HepG2 (cell line): ENCODE data around the gene STX5. TPM values are rescaled to one million over a fixed set of nuclear protein-coding genes. Genes with fewer than 3 reads are reported as not detected.

Experiments
- CREBL2 ChIP-seq: sonication (generic); formaldehyde crosslinking; IDR thresholded peaks from 2 replicates; pipeline ENCODE4 v1.8.1; 2023; ENCODE audit warnings: missing genetic modification reagents, mild to moderate bottlenecking, borderline replicate concordance
- ESRRA ChIP-seq: sonication (generic); formaldehyde crosslinking; IDR thresholded peaks from 2 replicates; pipeline ENCODE4 v1.5.1; 2020; ENCODE audit warnings: mild to moderate bottlenecking, low read depth, missing genetic modification reagents
- ETV6 ChIP-seq: sonication (generic); formaldehyde crosslinking; conservative IDR thresholded peaks from 2 replicates; pipeline ENCODE4 v1.4.0; 2020; ENCODE audit warnings: missing genetic modification reagents
- GPN1 ChIP-seq: sonication (generic); formaldehyde crosslinking; IDR thresholded peaks from 2 replicates; pipeline ENCODE4 v1.5.1; 2020; ENCODE audit warnings: missing genetic modification reagents, borderline replicate concordance
- HNRNPH1 ChIP-seq: fragments of 200-400 bp; formaldehyde crosslinking; optimal IDR thresholded peaks from 2 replicates; pipeline ENCODE3; 2017; ENCODE audit warnings: mild to moderate bottlenecking, low read depth, low read length
- HNRNPLL ChIP-seq: fragments of 200-400 bp; formaldehyde crosslinking; IDR thresholded peaks from 2 replicates; pipeline ENCODE4 v1.6.1; 2017; ENCODE audit warnings: mild to moderate bottlenecking, low read depth, low read length; ENCODE audit not compliant: poor library complexity, severe bottlenecking
- MAFK ChIP-seq, 2 experiments: IDR thresholded peaks in 1 of 2; conservative IDR thresholded peaks in 1 of 2; 2 replicates each; pipeline ENCODE4 v1.6.1; 2011; ENCODE audit warnings: improper control_type of control experiment in 2 of 2, low read length in 2 of 2
- MED8 ChIP-seq: sonication (generic); formaldehyde crosslinking; IDR thresholded peaks from 2 replicates; pipeline ENCODE4 v1.8.1; 2023; ENCODE audit warnings: mild to moderate bottlenecking, missing genetic modification reagents; ENCODE audit not compliant: insufficient replicate concordance
- MEF2D ChIP-seq: sonication (generic); formaldehyde crosslinking; IDR thresholded peaks from 2 replicates; pipeline ENCODE4 v1.5.1; 2020; ENCODE audit warnings: mild to moderate bottlenecking, missing genetic modification reagents
- NFKBIZ ChIP-seq: IDR thresholded peaks from 2 replicates; pipeline ENCODE4 v1.6.1; 2018; ENCODE audit warnings: missing genetic modification reagents, missing compliant biosample characterization
- NR1H2 ChIP-seq: sonication (generic); formaldehyde crosslinking; IDR thresholded peaks from 2 replicates; pipeline ENCODE4 v1.8.1; 2022; ENCODE audit warnings: low read depth, missing genetic modification reagents, borderline replicate concordance
- PAF1 ChIP-seq: IDR thresholded peaks from 2 replicates; pipeline ENCODE4 v1.6.1; 2016; ENCODE audit warnings: missing genetic modification reagents, missing compliant biosample characterization
- PAWR ChIP-seq: sonication (generic); formaldehyde crosslinking; IDR thresholded peaks from 2 replicates; pipeline ENCODE4 v1.4.0; 2020; ENCODE audit warnings: missing genetic modification reagents, mild to moderate bottlenecking, borderline replicate concordance
- POLR2G ChIP-seq: fragments of 200-400 bp; formaldehyde crosslinking; IDR thresholded peaks from 2 replicates; pipeline ENCODE4 v1.6.1; 2018; ENCODE audit warnings: mild to moderate bottlenecking, low read depth, low read length, moderate library complexity
- RBM39 ChIP-seq: fragments of 200-400 bp; formaldehyde crosslinking; IDR thresholded peaks from one replicate; pipeline ENCODE4 v1.6.1; 2018; ENCODE audit warnings: antibody characterized with exemption, mild to moderate bottlenecking, low read depth, low read length; ENCODE audit not compliant: poor library complexity, severe bottlenecking
- REPIN1 ChIP-seq: sonication (generic); formaldehyde crosslinking; IDR thresholded peaks from 2 replicates; pipeline ENCODE4 v1.8.0; 2022; ENCODE audit warnings: missing genetic modification reagents, low read depth, mild to moderate bottlenecking, borderline replicate concordance
- RFX1 ChIP-seq: fragments of 450-650 bp; IDR thresholded peaks from 2 replicates; pipeline ENCODE4 v1.6.1; 2017
- RXRB ChIP-seq: IDR thresholded peaks from 2 replicates; pipeline ENCODE4 v1.6.1; 2016; ENCODE audit warnings: borderline replicate concordance, missing genetic modification reagents, missing compliant biosample characterization
- YEATS2 ChIP-seq: sonication (generic); formaldehyde crosslinking; IDR thresholded peaks from 2 replicates; pipeline ENCODE4 v1.4.0; 2020; ENCODE audit warnings: missing genetic modification reagents, borderline replicate concordance
- ZKSCAN1 ChIP-seq: fragments of 150-350 bp; IDR thresholded peaks from 2 replicates; pipeline ENCODE4 v1.6.1; 2014; ENCODE audit warnings: low read length
- ZNF143 ChIP-seq: sonication (generic); formaldehyde crosslinking; IDR thresholded peaks from 2 replicates; pipeline ENCODE4 v1.4.0; 2020; ENCODE audit warnings: missing genetic modification reagents
- ZNF160 ChIP-seq: sonication (generic); formaldehyde crosslinking; IDR thresholded peaks from 2 replicates; pipeline ENCODE4 v1.8.0; 2022; ENCODE audit warnings: mild to moderate bottlenecking, inconsistent platforms, missing genetic modification reagents
- ZNF235 ChIP-seq: sonication (generic); formaldehyde crosslinking; IDR thresholded peaks from 2 replicates; pipeline ENCODE4 v1.8.1; 2023; ENCODE audit warnings: mild to moderate bottlenecking, missing genetic modification reagents, borderline replicate concordance
- ZNF296 ChIP-seq: sonication (generic); formaldehyde crosslinking; conservative IDR thresholded peaks from 2 replicates; pipeline ENCODE4 v1.5.0; 2020; ENCODE audit warnings: mild to moderate bottlenecking, missing genetic modification reagents
- ZNF713 ChIP-seq: sonication (generic); formaldehyde crosslinking; IDR thresholded peaks from 2 replicates; pipeline ENCODE4 v1.4.0; 2020; ENCODE audit warnings: mild to moderate bottlenecking, missing genetic modification reagents
- polyA plus RNA-seq, 8 experiments: library from polyadenylated mRNA; depleted of rRNA in 3 of 8; stranded (reverse) in 7 of 8; unstranded in 1 of 8; fragments of >200 nt; fragmentation: Illumina TruSeq in 4 of 8; extraction: Trizol in 4 of 8; gene quantifications; 2 replicates each; pipeline versions ENCODE4 v1.2.1 to v1.2.3, GENCODE V29; 2011 to 2016; ENCODE audit warnings: low read depth in 4 of 8, missing spikeins in 1 of 8, mixed read lengths in 1 of 8; ENCODE audit not compliant: insufficient read depth in 1 of 8
- total RNA-seq, 5 experiments: library from RNA; depleted of rRNA; stranded (reverse); fragments of >200 nt; fragmentation: Illumina TruSeq; extraction: Trizol; gene quantifications; 2 replicates each; pipeline ENCODE4 v1.2.3, GENCODE V29; 2016; ENCODE audit warnings: low read depth in 1 of 5
- TF ChIP-seq, protein P1 (sequence below): sonication (generic); formaldehyde crosslinking; IDR thresholded peaks from 2 replicates; pipeline ENCODE4 v1.5.0; 2020; ENCODE audit warnings: mild to moderate bottlenecking, missing genetic modification reagents

STX5 gene
- total and polyA plus RNA-seq, 2 of the 13 experiments (the other 11 are each of a cell fraction or from before 2014, with no cell fraction given): 26.9 to 30.0 TPM

GRCh38 chr11:62791501-62792201 lies 40.2 kb downstream of the STX5 start, which contains the start of gene TMEM223 (continued):
- TF ChIP-seq, protein P1, sequence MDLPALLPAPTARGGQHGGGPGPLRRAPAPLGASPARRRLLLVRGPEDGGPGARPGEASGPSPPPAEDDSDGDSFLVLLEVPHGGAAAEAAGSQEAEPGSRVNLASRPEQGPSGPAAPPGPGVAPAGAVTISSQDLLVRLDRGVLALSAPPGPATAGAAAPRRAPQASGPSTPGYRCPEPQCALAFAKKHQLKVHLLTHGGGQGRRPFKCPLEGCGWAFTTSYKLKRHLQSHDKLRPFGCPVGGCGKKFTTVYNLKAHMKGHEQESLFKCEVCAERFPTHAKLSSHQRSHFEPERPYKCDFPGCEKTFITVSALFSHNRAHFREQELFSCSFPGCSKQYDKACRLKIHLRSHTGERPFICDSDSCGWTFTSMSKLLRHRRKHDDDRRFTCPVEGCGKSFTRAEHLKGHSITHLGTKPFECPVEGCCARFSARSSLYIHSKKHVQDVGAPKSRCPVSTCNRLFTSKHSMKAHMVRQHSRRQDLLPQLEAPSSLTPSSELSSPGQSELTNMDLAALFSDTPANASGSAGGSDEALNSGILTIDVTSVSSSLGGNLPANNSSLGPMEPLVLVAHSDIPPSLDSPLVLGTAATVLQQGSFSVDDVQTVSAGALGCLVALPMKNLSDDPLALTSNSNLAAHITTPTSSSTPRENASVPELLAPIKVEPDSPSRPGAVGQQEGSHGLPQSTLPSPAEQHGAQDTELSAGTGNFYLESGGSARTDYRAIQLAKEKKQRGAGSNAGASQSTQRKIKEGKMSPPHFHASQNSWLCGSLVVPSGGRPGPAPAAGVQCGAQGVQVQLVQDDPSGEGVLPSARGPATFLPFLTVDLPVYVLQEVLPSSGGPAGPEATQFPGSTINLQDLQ (CRISPR knock-in tag): peak; percentile 92; the same call in 1 of the 2 replicates
- TF ChIP-seq PAF1 (CRISPR knock-in tag) (0 out of 2 replicates have a peak, but pooled peaks have one; percentile 45), HNRNPH1 (no peak), REPIN1 (CRISPR knock-in tag) (0 out of 2 replicates have a peak, but pooled peaks have one; percentile 47), ZKSCAN1 (no peak), ETV6 (CRISPR knock-in tag) (peak; percentile 41; the same call in 1 of the 2 replicates), RFX1 (no peak), RBM39 (peak; percentile 92), MAFK (conservative IDR thresholded peaks at IDR 0.05 in 1 of 2, IDR thresholded peaks at IDR 0.05 in 1 of 2; ENCODE audit: low read length in 2 of 2) (no peak), ESRRA (no peak; the same call in 1 of the 2 replicates), RXRB (CRISPR knock-in tag) (no peak), NR1H2 (CRISPR knock-in tag) (no peak), MED8 (CRISPR knock-in tag) (peak; percentile 57), ZNF713 (peak; percentile 74; the same call in 1 of the 2 replicates), POLR2G (peak; percentile 96), MEF2D (CRISPR knock-in tag) (peak; percentile 50; the same call in 1 of the 2 replicates), NFKBIZ (no peak; the same call in 1 of the 2 replicates), GPN1 (0 out of 2 replicates have a peak, but pooled peaks have one; percentile 50), ZNF296 (CRISPR knock-in tag) (peak; percentile 65; the same call in 1 of the 2 replicates), HNRNPLL (no peak), ZNF235 (no peak), CREBL2 (CRISPR knock-in tag) (peak; percentile 58; the same call in 1 of the 2 replicates), YEATS2 (peak; percentile 67), ZNF143 (CRISPR knock-in tag) (no peak), PAWR (CRISPR knock-in tag) (no peak), ZNF160 (CRISPR knock-in tag) (peak; percentile 84; the same call in 1 of the 2 replicates)
